Effector memory CD4-positive, alpha-beta T cell (primary cell): ENCODE results near the gene UROC1.

Source experiments
- DNase-seq, 3 donors: peaks; one replicate each; pipeline ENCODE4 v3.0.0-alpha.2; 2020
- H3K27ac ChIP-seq: 2 replicates; pipeline ENCODE4 v1.7.0; 2013; ENCODE audit warnings: mild to moderate bottlenecking, low read length, moderate library complexity; ENCODE audit not compliant: insufficient read depth, poor library complexity, severe bottlenecking
- H3K27me3 ChIP-seq: replicated peaks from 2 replicates; pipeline ENCODE4 v1.7.0; 2013; ENCODE audit warnings: mild to moderate bottlenecking, low read length; ENCODE audit not compliant: insufficient read depth, control insufficient read depth, poor library complexity, severe bottlenecking
- H3K36me3 ChIP-seq: 2 replicates; pipeline ENCODE4 v1.7.0; 2013; ENCODE audit warnings: mild to moderate bottlenecking, low read length, moderate library complexity; ENCODE audit not compliant: control insufficient read depth, insufficient read depth
- H3K4me1 ChIP-seq: 2 replicates; pipeline ENCODE4 v1.7.0; 2013; ENCODE audit warnings: low read length, mild to moderate bottlenecking; ENCODE audit not compliant: control insufficient read depth, insufficient read depth, poor library complexity, severe bottlenecking
- H3K4me3 ChIP-seq: 2 replicates; pipeline ENCODE4 v1.7.0; 2013; ENCODE audit warnings: low read length, low read depth, mild to moderate bottlenecking; ENCODE audit not compliant: insufficient read depth, poor library complexity, severe bottlenecking
- H3K9me3 ChIP-seq: 2 replicates; pipeline ENCODE4 v1.7.0; 2013; ENCODE audit warnings: mild to moderate bottlenecking, low read length, moderate library complexity; ENCODE audit not compliant: control insufficient read depth

Gene UROC1

DNA sequence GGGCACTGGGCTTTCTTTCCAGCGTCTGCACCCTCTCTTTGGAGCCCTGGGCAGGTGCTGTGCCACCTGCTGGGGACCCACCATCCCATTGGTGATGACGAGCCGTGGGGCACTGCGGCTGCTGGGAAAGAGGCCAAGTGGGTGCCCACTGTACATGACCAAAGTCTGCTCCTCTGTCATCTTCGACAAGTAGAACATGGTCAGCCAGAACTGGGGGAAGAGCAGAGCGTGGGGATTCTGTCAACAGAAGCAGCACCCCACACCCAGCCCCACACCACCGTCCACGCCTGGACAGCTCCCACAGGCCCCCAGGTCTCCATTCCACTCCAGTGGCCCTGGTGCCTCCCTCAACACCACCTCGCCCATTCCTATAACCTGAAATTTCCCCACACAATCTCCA, 9.7 kb downstream of the UROC1 start:
- no peaks in the 10 kb centered on the region for H3K4me1 ChIP-seq
- no peaks in the 10 kb centered on the region for H3K27me3 ChIP-seq
- H3K36me3 ChIP-seq, result no peaks in the 10 kb centered on the region
- H3K9me3 ChIP-seq, result no peaks in the 10 kb centered on the region
- H3K4me3 ChIP-seq, result no peak overlapping the region
- DNase-seq, result no peak
- no peak overlapping the region for H3K27ac ChIP-seq

DNA sequence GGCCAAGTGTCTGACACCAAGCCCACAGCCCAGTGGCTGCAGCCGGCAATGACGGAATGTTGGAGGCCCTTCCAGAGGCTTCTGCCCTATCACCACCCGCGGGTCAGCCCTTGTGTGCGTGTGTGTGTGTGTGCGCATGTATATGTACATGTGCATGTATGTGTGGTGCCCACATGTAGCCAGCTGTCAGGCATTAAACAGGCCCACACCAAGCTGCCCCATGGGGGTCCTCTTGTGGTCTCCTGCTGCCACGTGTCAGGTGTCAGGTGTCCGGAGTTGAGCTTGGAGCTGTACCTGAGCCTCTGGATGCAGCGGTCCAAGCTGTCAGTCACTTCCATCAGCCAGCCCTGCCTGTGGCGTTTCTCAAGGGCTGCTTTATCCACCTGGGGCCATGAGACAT, 13.9 kb downstream of the UROC1 start:
- Histone ChIP-seq H3K36me3 (no peaks in the 10 kb centered on the region), H3K9me3 (no peaks in the 10 kb centered on the region), H3K4me3 (no peak overlapping the region), H3K27me3 (no peaks in the 10 kb centered on the region), H3K4me1 (no peaks in the 10 kb centered on the region), H3K27ac (no peak overlapping the region)
- DNase-seq, result no peak

DNA sequence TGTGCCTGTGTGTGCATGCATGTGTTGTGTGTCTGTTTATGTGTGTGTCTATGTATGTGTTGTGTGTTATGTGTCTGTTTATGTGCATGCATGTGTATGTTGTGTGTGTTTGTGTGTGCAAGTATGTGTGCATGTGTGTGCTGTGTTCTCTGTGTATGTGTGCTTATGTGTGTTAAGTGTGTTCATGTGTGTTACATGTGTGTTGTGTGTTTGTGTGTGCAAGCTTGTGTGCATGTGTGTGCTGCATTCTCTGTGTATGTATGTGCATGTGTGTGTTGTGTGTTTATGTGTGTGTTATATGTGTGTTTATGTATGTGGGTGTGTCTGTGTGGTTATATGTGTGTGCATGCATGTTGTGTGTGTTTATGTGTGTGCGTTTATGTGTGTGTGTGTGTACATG, 14.9 kb downstream of the UROC1 start:
- no peak overlapping the region for H3K4me3 ChIP-seq
- H3K27me3 ChIP-seq, result no peaks in the 10 kb centered on the region
- H3K4me1 ChIP-seq, result no peaks in the 10 kb centered on the region
- DNase-seq, result no peak
- no peaks in the 10 kb centered on the region for H3K9me3 ChIP-seq
- no peaks in the 10 kb centered on the region for H3K36me3 ChIP-seq
- no peak overlapping the region for H3K27ac ChIP-seq

DNA sequence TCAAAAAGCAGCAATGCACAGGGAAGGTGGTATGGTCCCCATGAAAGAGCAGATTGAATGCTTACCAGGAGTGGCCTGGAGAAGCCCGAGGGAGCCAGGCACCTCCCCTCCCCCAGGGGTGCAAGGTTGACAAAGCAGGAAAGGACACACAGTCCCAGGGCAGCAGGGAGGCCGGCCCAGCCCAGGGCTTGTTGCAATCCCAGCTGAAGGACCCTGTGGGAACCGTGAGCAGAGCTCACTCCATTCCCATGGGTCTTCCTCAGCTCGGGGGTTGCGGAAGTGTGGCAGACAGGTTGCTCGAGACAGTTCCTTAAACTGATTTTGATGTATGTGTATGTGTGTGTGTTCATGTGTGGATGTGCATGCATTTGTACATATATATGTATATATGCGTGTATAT, 15.8 kb downstream of the UROC1 start:
- H3K27me3 ChIP-seq, result no peaks in the 10 kb centered on the region
- H3K9me3 ChIP-seq, result no peaks in the 10 kb centered on the region
- H3K27ac ChIP-seq, result no peak overlapping the region
- H3K4me3 ChIP-seq, result no peak overlapping the region
- H3K4me1 ChIP-seq, result no peaks in the 10 kb centered on the region
- no peak for DNase-seq
- H3K36me3 ChIP-seq, result no peaks in the 10 kb centered on the region

DNA sequence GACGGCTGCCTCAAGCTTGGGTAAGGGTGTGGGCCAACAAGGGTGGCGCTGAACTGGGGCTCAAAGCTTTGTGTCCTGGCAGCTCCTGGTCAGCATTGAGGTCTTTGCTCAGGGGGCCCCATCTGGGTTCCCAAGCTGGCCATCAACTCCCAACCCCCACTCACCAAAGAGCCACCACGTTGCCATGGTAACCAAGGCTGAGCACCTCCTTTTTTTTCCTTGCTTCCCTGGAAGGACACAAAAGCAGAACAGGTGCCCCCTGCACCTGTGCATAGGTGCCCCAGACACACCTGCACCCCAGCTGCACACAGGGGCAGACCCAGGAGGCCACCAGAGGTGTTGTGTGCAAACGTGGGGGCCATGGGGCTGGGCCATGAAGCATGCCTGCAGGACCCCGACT, 16.5 kb downstream of the UROC1 start:
- Histone ChIP-seq H3K27me3 (no peaks in the 10 kb centered on the region), H3K4me1 (no peaks in the 10 kb centered on the region), H3K9me3 (no peaks in the 10 kb centered on the region), H3K27ac (no peak overlapping the region), H3K4me3 (no peak overlapping the region), H3K36me3 (no peaks in the 10 kb centered on the region)
- no peak for DNase-seq

DNA sequence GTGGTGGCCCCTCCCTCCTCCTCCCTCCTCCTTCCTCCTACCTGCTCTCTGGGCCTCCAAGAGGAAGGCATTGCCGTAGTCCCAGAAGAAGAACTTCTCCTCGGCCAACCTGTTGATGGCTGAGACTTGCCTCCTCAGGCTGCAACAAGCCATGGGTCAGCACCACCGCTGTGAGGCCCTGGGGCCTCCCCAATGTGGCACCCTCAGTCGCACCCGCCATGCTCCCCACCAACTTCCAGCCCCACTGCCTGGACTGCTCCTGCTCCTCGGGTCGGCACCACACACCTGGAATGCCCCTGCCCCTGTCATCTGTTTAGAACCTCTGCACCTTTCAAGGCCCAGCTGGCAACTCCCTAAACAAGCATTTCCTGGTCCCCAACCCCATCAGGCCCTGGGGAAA, 17.6 kb downstream of the UROC1 start:
- no peak for DNase-seq
- Histone ChIP-seq H3K27ac (no peak overlapping the region), H3K4me1 (no peaks in the 10 kb centered on the region), H3K27me3 (no peaks in the 10 kb centered on the region), H3K9me3 (no peaks in the 10 kb centered on the region), H3K4me3 (no peak overlapping the region), H3K36me3 (no peaks in the 10 kb centered on the region)

DNA sequence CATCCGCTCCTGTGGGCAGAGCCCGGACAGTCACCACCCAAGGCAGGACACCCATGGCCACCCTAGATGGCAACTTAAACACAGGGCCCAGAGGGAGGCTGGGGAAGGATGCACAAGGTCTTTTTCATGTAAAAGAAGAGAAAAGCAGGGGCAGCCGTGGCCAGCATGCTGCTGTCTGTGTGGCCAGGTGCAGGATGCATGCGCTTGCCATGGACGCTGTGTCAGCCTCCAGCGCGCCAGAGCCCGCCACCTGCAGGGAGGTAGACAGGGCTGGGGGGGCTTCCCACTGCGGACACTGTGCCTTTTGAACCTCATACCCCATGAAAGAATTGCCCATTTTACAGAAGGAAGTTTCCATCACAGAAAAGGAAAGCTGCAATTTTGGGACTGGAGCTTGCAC, 18.2 kb downstream of the UROC1 start:
- DNase-seq, result no peak
- H3K27me3 ChIP-seq, result no peaks in the 10 kb centered on the region
- no peaks in the 10 kb centered on the region for H3K4me1 ChIP-seq
- no peaks in the 10 kb centered on the region for H3K9me3 ChIP-seq
- no peak overlapping the region for H3K4me3 ChIP-seq
- no peak overlapping the region for H3K27ac ChIP-seq
- no peaks in the 10 kb centered on the region for H3K36me3 ChIP-seq

DNA sequence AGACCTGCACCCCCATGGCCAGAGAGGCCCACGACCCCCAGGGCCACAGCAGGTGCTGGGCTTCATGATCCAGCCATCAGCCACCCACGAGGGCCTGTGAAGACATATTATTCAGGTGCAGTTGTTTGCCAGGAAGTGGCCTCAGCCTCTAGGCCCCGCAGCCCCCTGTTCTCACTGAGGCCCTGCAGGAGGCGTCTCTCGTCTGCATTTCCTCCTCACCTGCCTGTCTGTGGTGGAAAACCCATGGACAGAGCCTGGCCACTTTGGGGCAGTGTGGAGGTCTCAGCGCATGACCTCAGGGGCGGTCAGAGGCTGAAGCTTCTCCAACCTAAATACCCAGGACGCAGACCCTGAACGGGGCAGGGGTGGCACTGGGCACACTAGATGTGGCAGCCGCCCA, 18.6 kb downstream of the UROC1 start:
- no peak overlapping the region for H3K4me3 ChIP-seq
- no peak for DNase-seq
- H3K36me3 ChIP-seq, result no peaks in the 10 kb centered on the region
- H3K4me1 ChIP-seq, result no peaks in the 10 kb centered on the region
- no peaks in the 10 kb centered on the region for H3K9me3 ChIP-seq
- no peaks in the 10 kb centered on the region for H3K27me3 ChIP-seq
- no peak overlapping the region for H3K27ac ChIP-seq

DNA sequence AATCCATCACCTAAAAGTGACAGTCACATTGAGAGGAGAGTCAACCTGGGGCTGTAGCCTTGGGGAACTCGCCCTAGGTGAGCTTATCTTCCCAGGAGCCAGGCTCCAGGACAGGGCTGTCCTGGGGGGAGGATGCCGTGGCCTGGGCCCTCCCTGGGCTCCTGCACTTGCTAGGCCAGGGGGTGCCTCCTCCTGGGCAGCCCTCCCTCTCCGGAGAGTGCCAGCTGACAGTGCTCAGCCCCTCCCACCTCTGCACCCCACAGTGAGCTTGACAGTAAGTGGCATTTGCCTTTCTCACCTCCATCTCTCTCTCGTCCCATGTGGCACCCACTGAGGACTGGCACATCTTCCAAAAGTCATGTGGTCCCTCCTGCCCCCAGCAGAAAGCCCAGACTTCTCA, 19.1 kb downstream of the UROC1 start:
- DNase-seq, result no peak
- Histone ChIP-seq H3K27me3 (no peaks in the 10 kb centered on the region), H3K4me3 (no peak overlapping the region), H3K4me1 (no peaks in the 10 kb centered on the region), H3K9me3 (no peaks in the 10 kb centered on the region), H3K36me3 (no peaks in the 10 kb centered on the region), H3K27ac (no peak overlapping the region)

DNA sequence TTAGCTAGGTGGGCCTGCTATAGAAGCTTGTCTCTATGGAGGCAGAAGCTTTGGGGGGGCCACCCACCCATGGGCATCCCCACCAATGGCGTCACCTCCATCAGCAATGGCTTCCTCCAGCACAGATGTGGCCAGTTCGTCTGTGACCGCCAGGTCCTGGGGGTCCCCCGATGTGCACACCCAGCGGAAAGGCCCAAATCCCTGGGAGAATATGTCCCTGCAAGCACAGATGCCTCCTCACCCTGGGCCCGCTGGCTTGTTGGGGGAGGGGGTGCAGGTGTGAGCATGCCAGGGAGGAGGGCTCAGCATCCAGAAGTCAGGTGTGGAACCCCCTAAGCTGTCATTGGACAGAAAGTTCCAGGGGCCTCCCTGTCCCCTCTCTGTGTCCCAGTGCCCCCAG, 19.6 kb downstream of the UROC1 start:
- Histone ChIP-seq H3K27ac (no peak overlapping the region), H3K9me3 (no peaks in the 10 kb centered on the region), H3K36me3 (no peaks in the 10 kb centered on the region), H3K4me1 (no peaks in the 10 kb centered on the region), H3K4me3 (no peak overlapping the region), H3K27me3 (no peaks in the 10 kb centered on the region)
- DNase-seq, result no peak
